Measurements from ENCODE around the gene JPH4.

The JPH4 gene

DNA sequence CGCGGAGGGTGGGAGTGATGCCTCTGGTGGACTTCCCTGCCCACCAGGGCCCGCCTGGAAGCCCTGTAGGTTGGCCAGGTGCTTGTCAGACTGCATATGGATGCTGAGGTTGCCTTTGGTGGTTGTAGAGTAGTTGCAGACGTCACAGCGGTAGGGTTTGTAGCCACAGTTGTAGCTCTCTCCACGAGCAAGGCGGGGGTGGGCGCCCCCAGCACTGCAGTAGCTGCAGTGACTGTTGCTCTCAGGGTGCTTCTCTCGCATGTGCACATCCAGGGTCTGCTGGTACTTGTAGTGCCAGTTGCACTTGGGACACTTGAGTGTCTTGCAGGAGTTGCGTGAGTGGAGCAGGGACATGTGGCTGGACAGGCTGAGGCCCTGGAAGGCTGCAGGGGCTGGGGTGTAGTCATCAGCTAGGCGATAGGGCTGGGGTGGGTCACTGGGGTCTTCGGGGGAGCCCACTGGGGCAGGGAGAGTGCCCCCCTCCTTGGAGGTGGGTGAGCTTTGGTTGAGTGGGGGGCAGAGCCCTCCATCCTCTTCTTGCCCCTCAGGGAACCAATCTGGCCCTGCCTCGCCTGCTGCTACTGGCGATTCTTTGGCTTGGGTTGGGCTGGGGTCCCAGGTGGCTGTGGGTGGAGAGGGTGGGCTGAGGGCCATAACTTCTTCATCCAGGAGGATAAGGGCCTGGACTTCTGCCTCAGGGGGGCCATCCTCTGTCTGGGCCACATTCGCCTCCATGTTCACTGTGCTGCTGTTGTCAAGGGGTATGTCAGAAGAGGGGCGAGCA, 44.7 kb downstream of the JPH4 start:
- DNase-seq (ENCODE audit: extremely low read depth in 1 of 2, low read depth in 1 of 2) = no peak

DNA sequence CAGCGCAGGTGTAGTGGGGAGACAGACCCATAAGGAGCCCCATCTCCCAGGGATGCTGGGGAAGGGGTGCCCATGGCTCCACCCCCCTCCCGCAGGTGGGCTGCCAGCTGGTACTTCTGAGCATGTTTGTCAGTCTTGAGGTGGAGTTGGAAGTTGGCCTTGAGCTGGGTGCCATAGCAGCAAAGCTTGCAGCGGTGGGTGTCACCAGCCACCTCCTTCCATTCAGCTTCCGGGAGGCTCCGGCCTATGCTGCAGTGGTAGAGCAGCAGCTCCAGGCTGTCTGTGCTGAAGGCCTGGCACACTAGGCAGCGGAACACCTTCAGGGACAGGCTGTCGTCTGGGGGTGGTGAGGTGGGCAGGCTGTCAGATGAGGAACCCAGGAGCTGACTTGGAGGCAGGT, 45.9 kb downstream of the JPH4 start:
- DNase-seq (ENCODE audit: extremely low read depth in 1 of 2, low read depth in 1 of 2) = no peak

- DNase-seq (ENCODE audit: extremely low read depth in 1 of 2, low read depth in 1 of 2) = no peak
Observed at GRCh38 chr14:23531391-23531790, 47.2 kb downstream of the JPH4 start.

- DNase-seq (ENCODE audit: extremely low read depth in 1 of 2, low read depth in 1 of 2) = no peak
Observed at GRCh38 chr14:23530375-23531055, 48.1 kb downstream of the JPH4 start.

- no peak for DNase-seq (ENCODE audit: extremely low read depth in 1 of 2, low read depth in 1 of 2)
Observed at GRCh38 chr14:23529016-23529415, 49.6 kb downstream of the JPH4 start.

DNA sequence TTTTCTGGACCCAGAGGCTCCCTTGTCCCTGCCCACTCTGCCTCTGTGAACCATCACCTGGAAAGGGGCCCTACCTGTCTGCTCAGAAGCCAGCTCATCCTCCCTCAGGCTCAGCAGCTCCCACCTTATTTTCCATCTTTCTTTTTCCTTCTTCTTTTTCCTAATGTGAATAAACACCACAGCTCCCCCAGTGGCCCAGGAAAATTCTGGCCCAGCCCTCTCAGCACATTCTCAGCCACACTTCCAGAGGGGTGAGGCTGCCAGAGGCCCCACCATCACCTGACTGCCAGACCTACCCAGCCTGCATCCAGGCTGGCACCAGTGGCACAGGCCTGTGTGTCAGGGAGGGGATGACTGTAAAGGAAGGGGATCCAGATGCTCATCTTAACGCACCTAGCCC, 50.0 kb downstream of the JPH4 start:
- no peak for DNase-seq (ENCODE audit: extremely low read depth in 1 of 2, low read depth in 1 of 2)

DNA sequence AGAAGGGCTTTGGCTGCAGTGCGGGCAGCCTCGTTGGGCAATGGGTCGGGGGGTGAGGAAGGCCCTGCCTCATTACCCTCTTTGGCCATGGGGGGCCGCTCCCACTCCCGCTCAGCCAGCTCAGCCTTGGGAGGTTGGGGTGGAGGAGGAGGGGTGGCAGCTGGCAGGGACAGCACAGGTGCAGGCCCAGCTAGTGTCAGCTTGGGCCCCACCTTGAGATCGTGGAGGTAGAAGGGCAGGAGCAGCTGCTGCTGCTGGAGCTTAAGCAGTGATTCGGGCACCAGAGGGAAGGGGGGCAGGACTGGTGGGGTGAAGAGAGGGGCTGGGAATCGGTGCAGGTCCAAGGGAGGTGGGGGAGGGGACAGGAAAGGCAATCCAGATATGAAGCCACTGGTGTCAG, 53.0 kb downstream of the JPH4 start:
- no peak for DNase-seq (ENCODE audit: extremely low read depth in 1 of 2, low read depth in 1 of 2)

DNA sequence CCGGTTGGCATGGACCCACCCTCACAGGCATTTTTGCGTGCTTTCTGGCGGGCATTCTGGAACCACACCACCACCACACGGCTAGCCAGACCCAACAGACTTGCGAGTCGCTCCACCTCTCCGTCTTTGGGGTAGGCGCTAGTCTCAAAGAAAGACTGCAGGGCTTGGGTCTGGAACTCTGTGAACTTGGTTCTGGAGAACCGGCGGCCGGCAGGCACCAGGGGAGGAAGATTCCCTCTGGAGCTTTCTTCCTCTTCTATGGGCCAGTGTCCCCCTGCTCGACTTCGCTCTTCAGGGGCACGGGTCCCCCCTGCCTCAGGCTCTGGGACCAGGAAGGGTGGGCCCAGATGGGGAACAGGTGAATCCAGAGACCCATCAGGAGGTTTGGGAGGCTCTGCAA, 53.6 kb downstream of the JPH4 start:
- no peak for DNase-seq (ENCODE audit: extremely low read depth in 1 of 2, low read depth in 1 of 2)

DNA sequence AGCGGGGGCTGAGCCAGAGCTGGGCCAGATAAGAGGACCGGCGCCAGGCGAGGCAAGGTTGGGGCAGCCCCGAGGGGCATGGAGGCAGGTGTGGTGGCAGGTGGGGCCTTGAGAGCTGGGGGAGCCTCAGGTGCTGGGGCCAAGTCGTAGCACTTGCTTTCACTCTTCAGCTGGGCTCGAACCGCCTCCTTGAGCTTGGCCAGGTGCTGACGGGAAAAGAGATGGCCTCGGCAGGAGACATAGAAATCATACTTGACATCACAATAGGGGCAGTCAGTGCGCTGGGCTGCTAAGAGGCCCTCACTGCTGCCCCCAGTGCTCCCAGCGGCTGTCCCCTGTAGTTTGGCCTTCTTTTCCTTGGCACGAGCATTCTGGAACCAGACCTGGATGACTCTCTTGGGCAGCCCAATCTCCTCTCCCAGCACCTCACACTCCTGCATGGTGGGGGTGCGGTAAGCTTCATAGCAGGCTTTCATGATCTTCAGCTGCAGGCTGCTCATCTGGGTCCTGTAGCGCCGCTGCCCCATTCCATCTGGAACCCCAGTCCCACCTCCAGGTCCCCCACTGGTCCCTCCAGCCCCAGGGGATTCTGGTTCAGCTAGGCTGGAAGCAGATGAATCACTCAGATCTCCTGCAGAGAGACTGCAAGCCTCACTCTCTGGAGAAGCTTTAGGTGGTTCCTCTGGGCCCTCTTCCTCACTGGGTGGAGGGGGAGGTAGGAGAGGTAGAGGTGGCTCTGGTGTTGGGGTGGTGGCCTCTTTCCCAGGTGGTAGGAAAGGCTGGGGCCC, 55.2 kb downstream of the JPH4 start:
- no peak for DNase-seq (ENCODE audit: extremely low read depth in 1 of 2, low read depth in 1 of 2)

DNA sequence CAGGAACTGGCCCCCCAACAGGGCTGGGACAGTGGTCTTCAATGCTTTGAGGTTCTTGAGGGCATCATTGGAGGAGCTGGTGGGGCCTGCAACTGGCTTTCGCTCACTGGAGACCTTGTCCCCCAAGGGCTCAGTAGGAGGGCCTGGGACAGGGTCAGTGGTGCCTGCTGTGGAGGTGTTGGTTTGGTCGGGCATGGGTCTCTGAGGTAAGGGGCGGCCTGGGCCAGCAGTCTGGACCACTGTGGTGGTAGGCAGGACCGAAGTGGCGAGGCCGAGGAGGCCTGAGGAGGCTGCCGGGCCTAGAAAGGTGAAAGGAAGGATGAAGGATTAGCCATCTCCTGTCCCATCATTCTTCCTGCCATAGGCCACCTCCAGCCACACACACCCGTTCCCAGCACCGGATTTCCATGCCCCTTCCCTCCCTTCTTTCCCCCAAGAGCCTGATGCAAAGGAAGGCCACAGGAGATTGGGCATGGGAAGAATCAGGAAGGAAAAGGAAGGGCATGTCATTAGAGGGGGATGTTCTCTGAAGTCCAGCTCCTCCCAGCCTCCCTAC, 55.9 kb downstream of the JPH4 start:
- no peak for DNase-seq (ENCODE audit: extremely low read depth in 1 of 2, low read depth in 1 of 2)

DNA sequence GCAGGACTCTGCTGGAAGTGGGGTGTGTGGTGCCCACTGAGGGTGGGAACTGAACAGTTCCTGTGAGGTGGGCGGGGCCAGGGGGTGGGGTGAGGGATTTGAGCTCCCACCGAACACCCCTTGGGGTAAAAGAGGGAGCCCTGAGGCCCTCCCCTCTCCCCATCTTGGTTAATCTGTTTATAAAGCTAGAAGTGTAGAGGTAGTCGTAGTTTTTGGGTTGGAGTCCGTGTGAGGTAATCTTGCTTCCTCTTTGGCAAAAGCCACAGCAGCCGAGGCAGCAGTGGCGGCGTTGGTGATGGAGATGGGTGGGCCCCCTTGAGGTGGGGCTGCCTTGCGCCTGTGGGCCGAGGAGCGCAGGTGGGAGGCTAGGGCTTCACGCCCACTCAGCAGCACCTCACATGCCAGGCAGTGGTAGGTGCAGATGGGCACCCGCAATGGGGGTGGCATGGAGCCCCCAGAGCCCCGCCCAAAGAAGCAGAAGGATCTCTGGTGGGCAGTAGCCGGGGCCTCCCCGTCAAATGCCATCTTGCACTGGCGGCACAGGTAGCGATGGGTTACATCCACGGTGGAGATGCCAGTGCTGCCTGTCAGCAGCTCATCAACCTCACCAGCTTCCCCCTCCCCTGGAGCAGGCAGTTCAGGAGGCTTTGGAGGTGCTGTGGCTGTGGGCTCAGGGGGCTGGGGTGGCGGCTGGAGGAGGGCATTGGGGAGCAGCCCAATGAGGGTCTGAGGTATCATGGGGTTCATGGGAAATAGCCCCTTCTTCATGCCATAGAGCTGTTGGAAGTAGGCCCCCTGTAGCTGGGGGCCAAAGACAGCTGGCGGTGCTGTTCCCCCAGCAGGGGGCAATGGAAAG, 56.6 kb downstream of the JPH4 start:
- DNase-seq (ENCODE audit: extremely low read depth in 1 of 2, low read depth in 1 of 2) = no peak

GRCh38 chr14:23520899-23521533, 57.6 kb downstream of the JPH4 start:
- DNase-seq (ENCODE audit: extremely low read depth in 1 of 2, low read depth in 1 of 2) = no peak

DNA sequence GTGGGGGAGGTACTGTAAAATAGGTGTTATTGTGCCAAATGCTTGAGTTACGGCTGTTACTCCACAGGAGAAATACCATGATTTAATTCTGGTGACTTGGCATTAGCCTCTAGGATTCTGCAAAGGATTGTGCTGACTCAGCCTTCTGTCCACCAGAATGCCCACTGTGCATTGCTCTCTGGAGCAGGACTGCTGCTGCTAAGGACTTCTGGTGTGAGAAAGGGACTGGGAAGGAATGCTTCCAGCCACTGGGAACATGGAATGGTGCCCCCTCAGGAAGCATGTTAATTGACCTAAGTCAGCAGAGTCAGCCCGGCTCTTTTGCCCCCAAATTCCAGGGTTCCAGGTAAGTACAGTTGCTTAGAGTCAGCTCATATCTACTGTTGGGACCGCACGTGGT, 59.9 kb downstream of the JPH4 start:
- DNase-seq (ENCODE audit: extremely low read depth in 1 of 2, low read depth in 1 of 2) = no peak
